B cell (primary cell): ENCODE data around the gene SERINC1. TPM values are rescaled to one million over a fixed set of nuclear protein-coding genes. Genes with fewer than 3 reads are reported as not detected.

Experiments
- ATAC-seq: fragments of 200-7000 bp; cut with Tn5 transposase; one replicate; pipeline ENCODE4 v1.10.0; 2021; ENCODE audit warnings: low read depth, mild to moderate bottlenecking, moderate number of reproducible peaks, moderate library complexity
- CTCF ChIA-PET: fragments of 350-600 bp; sonication (Branson Sonifier 250); formaldehyde crosslinking; loops from one replicate; lab custom pipeline; 2021; ENCODE audit warnings: antibody characterized with exemption, inconsistent platforms; lab: Charles Lee
- POLR2A ChIA-PET: fragments of 350-600 bp; sonication (Branson Sonifier 250); formaldehyde crosslinking; loops from one replicate; lab custom pipeline; 2021; ENCODE audit warnings: antibody characterized with exemption; lab: Charles Lee
- DNase-seq: peaks from one replicate; pipeline ENCODE4 v3.0.0; 2013
- H2AFZ ChIP-seq: 2 replicates; pipeline ENCODE4 v1.6.1; 2012; ENCODE audit warnings: mild to moderate bottlenecking, low read depth, low read length; ENCODE audit not compliant: insufficient read depth, poor library complexity, severe bottlenecking
- H3K27ac ChIP-seq, 2 donors: 1 replicate in 1 of 2; 2 replicates in 1 of 2; pipeline ENCODE4 v1.5.1; 2012 to 2013; ENCODE audit warnings: low read length in 2 of 2, mild to moderate bottlenecking in 2 of 2, moderate library complexity in 1 of 2
- H3K27me3 ChIP-seq, 4 experiments: fragments of 200-600 bp in 1 of 4; sonication (generic) in 1 of 4; replicated peaks in 1 of 4; 1 replicate in 2 of 4; 2 replicates in 2 of 4; pipeline versions ENCODE4 v1.6.1 to v1.7.0; 2013 to 2016; ENCODE audit warnings: low read length in 3 of 4, mild to moderate bottlenecking in 2 of 4, mixed read lengths in 1 of 4, moderate library complexity in 1 of 4; ENCODE audit not compliant: insufficient read depth in 4 of 4, control insufficient read depth in 3 of 4; ENCODE audit errors: control extremely low read depth in 1 of 4
- H3K36me3 ChIP-seq, 2 experiments: replicated peaks in 1 of 2; 1 replicate in 1 of 2; 2 replicates in 1 of 2; pipeline versions ENCODE4 v1.6.1 to v1.7.1; 2013; ENCODE audit warnings: low read length in 1 of 2; ENCODE audit not compliant: insufficient read depth in 2 of 2, control insufficient read depth in 1 of 2; ENCODE audit errors: control extremely low read depth in 1 of 2, extremely low read depth in 1 of 2
- H3K4me1 ChIP-seq, 2 donors: fragments of 200-600 bp in 1 of 2; sonication (generic) in 1 of 2; 1 replicate in 1 of 2; 2 replicates in 1 of 2; pipeline versions ENCODE4 v1.5.1 to v1.6.1; 2013 to 2017; ENCODE audit warnings: low read length in 2 of 2; ENCODE audit not compliant: control insufficient read depth in 2 of 2, insufficient read depth in 2 of 2
- H3K4me2 ChIP-seq: replicated peaks from 2 replicates; pipeline ENCODE3; 2012; ENCODE audit warnings: mild to moderate bottlenecking, low read depth, low read length; ENCODE audit not compliant: poor library complexity, severe bottlenecking
- H3K4me3 ChIP-seq, 5 experiments: fragments of 200-600 bp in 1 of 5; sonication (generic) in 1 of 5; 1 replicate in 3 of 5; 2 replicates in 2 of 5; pipeline versions ENCODE4 v1.5.1 to v1.7.0; 2011 to 2016; ENCODE audit warnings: low read length in 4 of 5, mild to moderate bottlenecking in 4 of 5, low read depth in 2 of 5, control low read depth in 1 of 5, moderate library complexity in 1 of 5; ENCODE audit not compliant: insufficient read depth in 1 of 5; ENCODE audit errors: control extremely low read depth in 1 of 5, extremely low read depth in 1 of 5
- H3K79me2 ChIP-seq: fragments of 200-600 bp; sonication (generic); one replicate; pipeline ENCODE4 v1.6.0; 2016; ENCODE audit warnings: low read length; ENCODE audit not compliant: control insufficient read depth, insufficient read depth
- H3K9ac ChIP-seq: fragments of 200-600 bp; sonication (generic); 2 replicates; pipeline ENCODE4 v1.6.1; 2017; ENCODE audit warnings: mild to moderate bottlenecking, low read length, moderate library complexity
- H3K9me3 ChIP-seq, 3 donors: one replicate each; pipeline versions ENCODE4 v1.6.1 to v1.7.1; 2013; ENCODE audit warnings: low read length in 2 of 3; ENCODE audit not compliant: control insufficient read depth in 2 of 3, insufficient read depth in 1 of 3; ENCODE audit errors: control extremely low read depth in 1 of 3
- H4K20me1 ChIP-seq: 2 replicates; pipeline ENCODE4 v1.6.0; 2012; ENCODE audit warnings: mild to moderate bottlenecking, low read length; ENCODE audit not compliant: insufficient read depth, control insufficient read depth, poor library complexity, severe bottlenecking
- H3K27ac Mint-ChIP-seq: one replicate; pipeline ENCODE4 v1.8.0; 2021; ENCODE audit warnings: mixed read lengths
- H3K27me3 Mint-ChIP-seq: one replicate; pipeline ENCODE4 v1.8.0; 2021; ENCODE audit warnings: mixed read lengths
- H3K4me1 Mint-ChIP-seq: one replicate; pipeline ENCODE4 v1.8.0; 2021; ENCODE audit warnings: mixed read lengths
- H3K4me3 Mint-ChIP-seq: one replicate; pipeline ENCODE4 v1.8.0; 2021; ENCODE audit warnings: mixed read lengths
- H3K9me3 Mint-ChIP-seq: one replicate; pipeline ENCODE4 v1.8.0; 2022; ENCODE audit warnings: mixed read lengths; ENCODE audit not compliant: insufficient read depth
- CTCF ChIP-seq: fragments of 200-600 bp; IDR thresholded peaks from one replicate; pipeline ENCODE4 v1.8.0; 2022; ENCODE audit warnings: antibody characterized with exemption, mild to moderate bottlenecking
- EZH2 ChIP-seq: IDR thresholded peaks from 2 replicates; pipeline ENCODE4 v1.6.1; 2012; ENCODE audit warnings: borderline replicate concordance, low read depth, mild to moderate bottlenecking, moderate library complexity, low read length; ENCODE audit not compliant: insufficient read depth, poor library complexity, severe bottlenecking
- WGBS: methylation state at CpG from one replicate; pipeline ENCODE4 v1.1.5; 2013; ENCODE audit warnings: missing lambda C conversion rate; ENCODE audit not compliant: insufficient coverage; 5-methylcytosine and 5-hydroxymethylcytosine counted together
- intact Hi-C: fragments of 100-400 bp; cut with micrococcal nuclease; formaldehyde crosslinking; loops from one replicate; pipeline ENCODE4 v1.10.0; 2022
- polyA plus RNA-seq: library from polyadenylated mRNA; depleted of rRNA; stranded (reverse); fragments of >200 nt; gene quantifications from 2 replicates; pipeline ENCODE4 v1.2.3, GENCODE V29; 2012
- total RNA-seq, 2 donors: library from RNA; stranded (reverse); fragments of 120-200 nt in 1 of 2; gene quantifications; 1 replicate in 1 of 2; 2 replicates in 1 of 2; pipeline versions ENCODE4 v1.2.3 to v1.2.4, GENCODE V29; 2013 to 2022

Gene SERINC1
- total and polyA plus RNA-seq, 2 donors (not counting 1 experiment from before 2014, with no cell fraction given), result 17.2 to 92.1 TPM

GRCh38 chr6:122412001-122412400 lies 59.6 kb downstream of the SERINC1 start:
- Mint-ChIP-seq H3K9me3 (no peaks in the 10 kb centered on the region), H3K4me3 (no peak overlapping the region), H3K27me3 (no peaks in the 10 kb centered on the region), H3K27ac (no peak overlapping the region), H3K4me1 (peaks cover 14% of the 10 kb centered on the region)
- H3K9ac ChIP-seq, result no peak overlapping the region
- H3K79me2 ChIP-seq, result peaks cover 16% of the 10 kb centered on the region
- H4K20me1 ChIP-seq, result no peaks in the 10 kb centered on the region
- no peaks in the 10 kb centered on the region for H3K4me1 ChIP-seq
- H3K27me3 ChIP-seq, result no peaks in the 10 kb centered on the region
- no peaks in the 10 kb centered on the region for H3K9me3 ChIP-seq
- ChIA-PET CTCF (no interaction called here), POLR2A (no interaction called here)
- DNase-seq (no peak), ATAC-seq (no peak)
- no peak for TF ChIP-seq EZH2
- TF ChIP-seq CTCF, result no peak
- no peak overlapping the region for H3K27ac ChIP-seq
- H3K4me2 ChIP-seq, result no peak overlapping the region
- H3K36me3 ChIP-seq, result peaks cover 7 to 13% of the 10 kb centered on the region in 2 experiments
- no peak overlapping the region for H3K4me3 ChIP-seq
- no peak overlapping the region for H2AFZ ChIP-seq
- intact Hi-C loops, result no loop called here

GRCh38 chr6:122408702-122409458 lies 62.7 kb downstream of the SERINC1 start:
- POLR2A ChIA-PET, result no interaction called here
- no peaks in the 10 kb centered on the region for H3K9me3 Mint-ChIP-seq

More at GRCh38 chr6:122408702-122409458, 62.7 kb downstream of the SERINC1 start:
- no peaks in the 10 kb centered on the region for H3K4me1 ChIP-seq
- no peaks in the 10 kb centered on the region for H3K9me3 ChIP-seq
- H3K4me1 Mint-ChIP-seq, result peaks cover 22% of the 10 kb centered on the region
- H3K9ac ChIP-seq, result no peak overlapping the region
- CTCF ChIA-PET, result interaction anchor here (1.9 kb wide), 1 partner anchor 10 kb away, joined by 8 read pairs; the partner anchor contains the start of gene HSF2
- no peak overlapping the region for H3K4me3 Mint-ChIP-seq
- intact Hi-C loops, result no loop called here
- 100% methylated on average over 2 of the region's 6 CpGs for WGBS
- no peak overlapping the region for H3K4me3 ChIP-seq
- TF ChIP-seq EZH2, result no peak
- TF ChIP-seq CTCF, result no peak
- peaks cover 38% of the 10 kb centered on the region for H3K79me2 ChIP-seq
- H2AFZ ChIP-seq, result no peak overlapping the region
- H3K27me3 ChIP-seq, result no peaks in the 10 kb centered on the region
- no peaks in the 10 kb centered on the region for H4K20me1 ChIP-seq
- no peak for DNase-seq
- no peak overlapping the region for H3K4me2 ChIP-seq
- peaks cover 5 to 12% of the 10 kb centered on the region in 2 experiments for H3K36me3 ChIP-seq
- no peak for ATAC-seq
- H3K27ac ChIP-seq, result no peak overlapping the region
- H3K27ac Mint-ChIP-seq, result no peak overlapping the region
- H3K27me3 Mint-ChIP-seq, result no peaks in the 10 kb centered on the region
